DMS153 (cell line): Measurements from ENCODE around the gene TRIM15.
"Not testable (repeated sequence)": the region's sequence is repeated elsewhere in the genome, so short reads cannot be mapped to it uniquely, and the experiment has no call there.

Source experiments
- DNase-seq: peaks from one replicate; lab custom pipeline; 2025; lab: John Stamatoyannopoulos, UW

The TRIM15 gene

GRCh38 chr6:30198166-30199084 lies 35.1 kb downstream of the TRIM15 start:
- DNase-seq = no peak

GRCh38 chr6:30200551-30201281 lies 37.4 kb downstream of the TRIM15 start:
- no peak for DNase-seq

GRCh38 chr6:30202366-30202765 lies 39.0 kb downstream of the TRIM15 start:
- no peak for DNase-seq

- DNase-seq = no peak
Observed at GRCh38 chr6:30204116-30204515, 40.8 kb downstream of the TRIM15 start.

- no peak for DNase-seq
Observed at GRCh38 chr6:30206152-30206551, 42.8 kb downstream of the TRIM15 start.

- no peak for DNase-seq
Observed at GRCh38 chr6:30206799-30207618, 43.7 kb downstream of the TRIM15 start.

GRCh38 chr6:30207619-30208295 lies 44.4 kb downstream of the TRIM15 start:
- DNase-seq = no peak

- no peak for DNase-seq
Observed at GRCh38 chr6:30211306-30211705, 48.0 kb downstream of the TRIM15 start.

GRCh38 chr6:30211899-30212298 lies 48.6 kb downstream of the TRIM15 start:
- DNase-seq = no peak

GRCh38 chr6:30212865-30213666 lies 49.7 kb downstream of the TRIM15 start, which contains the start of gene TRIM26:
TRIM26 (minus strand) TSS chr6:30213406; CDS start chr6:30199103, 14,303 bp downstream.
- peak; percentile 95 for DNase-seq

GRCh38 chr6:30213667-30213956 lies 50.3 kb downstream of the TRIM15 start:
- no peak for DNase-seq

- peak; percentile 63 for DNase-seq
Observed at GRCh38 chr6:30213957-30214656, 50.8 kb downstream of the TRIM15 start.

GRCh38 chr6:30214657-30214982 lies 51.3 kb downstream of the TRIM15 start:
- no peak for DNase-seq

- no peak for DNase-seq
Observed at GRCh38 chr6:30216096-30216495, 52.8 kb downstream of the TRIM15 start.

- peak; percentile 64 for DNase-seq
Observed at GRCh38 chr6:30219244-30219643, 55.9 kb downstream of the TRIM15 start.

- not testable (repeated sequence) for DNase-seq
Observed at GRCh38 chr6:30221395-30221794, 58.0 kb downstream of the TRIM15 start.

GRCh38 chr6:30221956-30222355 lies 58.6 kb downstream of the TRIM15 start:
- DNase-seq = not testable (repeated sequence)
